Fibroblast of mammary gland (primary cell): ENCODE data around the gene DGKA.

Experiments used
- DNase-seq: peaks from one replicate; pipeline ENCODE4 v3.0.0-alpha.2; 2010; ENCODE audit warnings: low read depth
- H3K4me3 ChIP-seq: 2 replicates; pipeline ENCODE4 v1.5.1; 2011; ENCODE audit warnings: low read depth, mild to moderate bottlenecking, low read length, moderate library complexity; ENCODE audit not compliant: control insufficient read depth
- CTCF ChIP-seq: conservative IDR thresholded peaks from 2 replicates; pipeline ENCODE4 v1.5.1; 2011; ENCODE audit warnings: low read depth, low read length, inconsistent platforms; ENCODE audit not compliant: control insufficient read depth, insufficient read depth

DGKA gene

GRCh38 chr12:55955344-55955743, 24.4 kb downstream of the DGKA start:
- no peak for TF ChIP-seq CTCF
- no peak for DNase-seq
- H3K4me3 ChIP-seq: no peak overlapping the region

GRCh38 chr12:55955800-55956508, 25.0 kb downstream of the DGKA start:
- DNase-seq: peak; percentile 71
- no peak overlapping the region for H3K4me3 ChIP-seq
- peak; percentile 49 for TF ChIP-seq CTCF

GRCh38 chr12:55957106-55957859, 26.3 kb downstream of the DGKA start:
- no peak overlapping the region for H3K4me3 ChIP-seq
- no peak for DNase-seq
- no peak for TF ChIP-seq CTCF

- no peak overlapping the region for H3K4me3 ChIP-seq
- TF ChIP-seq CTCF: no peak
- DNase-seq: no peak
These were observed 32.8 kb downstream of the DGKA start for GRCh38 chr12:55963760-55964159.

GRCh38 chr12:55965240-55965639, 34.3 kb downstream of the DGKA start:
- no peak for TF ChIP-seq CTCF
- DNase-seq: no peak
- H3K4me3 ChIP-seq: no peak overlapping the region

GRCh38 chr12:55965941-55966407, 35.0 kb downstream of the DGKA start, which contains the start of gene PMEL:
PMEL (minus strand) TSS chr12:55966042; CDS start chr12:55966011, 31 bp downstream.
- DNase-seq: peak; percentile 11
- no peak for TF ChIP-seq CTCF
- H3K4me3 ChIP-seq: peak within 1 kb of the TSS; percentile 95
